Transverse colon (tissue), 4 donors: ENCODE data around the gene ADGRF3. TPM values are rescaled to one million over a fixed set of nuclear protein-coding genes. Genes with fewer than 3 reads are reported as not detected.
"Not testable (repeated sequence)": the region's sequence is repeated elsewhere in the genome, so short reads cannot be mapped to it uniquely, and the experiment has no call there.

Experiments used
- DNase-seq: peaks from one replicate; pipeline ENCODE4 v3.0.0-alpha.2; 2019
- H3K27ac ChIP-seq, 4 donors: fragments of 200-600 bp; sonication (generic); 2 replicates each; pipeline ENCODE4 v1.5.1; 2016 to 2018; ENCODE audit warnings: inconsistent platforms in 4 of 4
- H3K27me3 ChIP-seq: fragments of 200-600 bp; sonication (generic); 2 replicates; pipeline ENCODE4 v1.5.1; 2017; ENCODE audit warnings: inconsistent platforms
- H3K36me3 ChIP-seq, 4 donors: fragments of 200-600 bp; sonication (generic); 2 replicates each; pipeline ENCODE4 v1.5.1; 2017 to 2019; ENCODE audit warnings: inconsistent platforms in 4 of 4
- H3K4me1 ChIP-seq, 4 donors: fragments of 200-600 bp; sonication (generic); 2 replicates each; pipeline ENCODE4 v1.5.1; 2017 to 2020; ENCODE audit warnings: inconsistent platforms in 4 of 4
- H3K4me3 ChIP-seq, 4 donors: fragments of 200-600 bp; sonication (generic); 1 replicate in 1 of 4; 2 replicates in 3 of 4; pipeline versions ENCODE4 v1.5.1 to v1.6.1; 2017 to 2019; ENCODE audit warnings: inconsistent platforms in 4 of 4
- H3K9me3 ChIP-seq, 2 donors: fragments of 200-600 bp; sonication (generic); 2 replicates each; pipeline ENCODE4 v1.5.1; 2017 to 2019; ENCODE audit warnings: inconsistent platforms in 2 of 2
- CTCF ChIP-seq, 5 experiments: fragments of 200-600 bp in 3 of 5; fragments of 450-650 bp in 2 of 5; sonication (generic) in 3 of 5; IDR thresholded peaks; 1 replicate in 2 of 5; 2 replicates in 3 of 5; pipeline ENCODE4 v1.5.1; 2016 to 2017; ENCODE audit warnings: antibody characterized with exemption in 5 of 5, inconsistent platforms in 3 of 5, mild to moderate bottlenecking in 2 of 5, moderate library complexity in 1 of 5
- EP300 ChIP-seq: sonication (generic); formaldehyde crosslinking; IDR thresholded peaks from one replicate; pipeline ENCODE4 v1.6.1; 2017; ENCODE audit warnings: antibody characterized with exemption, low read depth
- POLR2A ChIP-seq: fragments of 450-650 bp; IDR thresholded peaks from one replicate; pipeline ENCODE4 v1.6.1; 2016; ENCODE audit warnings: antibody characterized with exemption, mild to moderate bottlenecking, moderate library complexity
- POLR2AphosphoS5 ChIP-seq, 3 donors: sonication (generic); formaldehyde crosslinking; IDR thresholded peaks; one replicate each; pipeline ENCODE4 v1.6.1; 2016; ENCODE audit warnings: antibody characterized with exemption in 3 of 3
- WGBS, 2 donors: methylation state at CpG; one replicate each; pipeline ENCODE4 v1.1.5; 2018; ENCODE audit warnings: low coverage in 1 of 2; 5-methylcytosine and 5-hydroxymethylcytosine counted together
- in situ Hi-C, 4 donors: fragments of 200-750 bp; cut with MboI; loops; one replicate each; pipeline versions ENCODE4 v1.15.0 to v1.15.1; 2017; ENCODE audit warnings: low sequenced_read_pairs in 3 of 4, low pct_ligation_motif_present in 1 of 4, low pct_unique_long_range_greater_than_20kb in 1 of 4
- intact Hi-C: fragments of 100-400 bp; cut with DNase I; formaldehyde crosslinking; loops from one replicate; pipeline ENCODE4 v1.15.1; 2023; ENCODE audit warnings: low total_unique reads
- total RNA-seq, 4 donors: library from RNA; depleted of rRNA; stranded (reverse); fragments of >200 nt; gene quantifications; one replicate each; pipeline ENCODE4 v1.1.0, GENCODE V29; 2016

Gene ADGRF3
- total RNA-seq, 4 donors from 2014 or later = not detected

GRCh38 chr2:26269571-26270158, 76.9 kb downstream of the ADGRF3 start:
- WGBS, 2 donors = 87% methylated on average over 6 of the region's 6 CpGs
- Histone ChIP-seq H3K9me3 (no peaks in the 10 kb centered on the region), H3K4me3 (no peak overlapping the region), H3K4me1 (peaks cover 0 to 16% (median 9%) of the 10 kb centered on the region in 4 donors), H3K27ac (no peak overlapping the region), H3K27me3 (no peaks in the 10 kb centered on the region), H3K36me3 (peaks cover 0 to 9% (median 0%) of the 10 kb centered on the region in 4 donors)
- no peak for DNase-seq
- intact Hi-C loops = no loop called here
- TF ChIP-seq POLR2AphosphoS5 (IDR thresholded peaks at IDR 0.05) (no peak), CTCF (IDR thresholded peaks at IDR 0.05) (no peak), EP300 (no peak), POLR2A (no peak)
- in situ Hi-C loops = no loop called here

- in situ Hi-C loops, DNase-seq, intact Hi-C loops, H3K27ac ChIP-seq, H3K4me1 ChIP-seq, H3K9me3 ChIP-seq, H3K4me3 ChIP-seq, H3K27me3 ChIP-seq: not testable (repeated sequence)
- peaks cover 0 to 17% (median 0%) of the 10 kb centered on the region in 4 donors for H3K36me3 ChIP-seq
- 91 to 96% methylated on average over 10 to 12 of the region's 12 CpGs for WGBS, 2 donors
These were observed 77.8 kb downstream of the ADGRF3 start for GRCh38 chr2:26268670-26269385.

DNA sequence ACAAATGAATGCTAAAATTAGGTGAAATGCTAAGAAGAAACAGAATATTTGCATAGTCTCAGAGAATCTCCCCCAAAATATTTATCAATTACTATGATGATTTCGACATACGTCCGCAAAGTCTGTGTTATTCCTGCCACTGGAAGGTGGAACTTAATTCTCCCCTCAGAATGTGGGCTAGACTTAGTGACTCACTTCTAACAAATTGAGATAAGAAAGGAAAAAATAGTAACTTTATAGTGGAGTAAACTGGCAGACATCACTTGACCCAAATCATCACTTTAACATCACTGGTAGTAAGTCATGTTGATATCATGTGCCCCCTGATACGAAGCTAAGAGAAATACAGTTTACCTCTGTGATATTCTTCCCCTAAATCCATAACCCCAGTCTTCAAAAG, 78.4 kb downstream of the ADGRF3 start:
- WGBS, 2 donors = 93 to 94% methylated on average over 2 to 4 of the region's 4 CpGs
- intact Hi-C loops = no loop called here
- H3K27ac ChIP-seq = no peak overlapping the region

GRCh38 chr2:26258836-26259235, 87.8 kb downstream of the ADGRF3 start:
- H3K9me3 ChIP-seq, H3K27me3 ChIP-seq, H3K4me1 ChIP-seq, DNase-seq, in situ Hi-C loops, H3K4me3 ChIP-seq, H3K27ac ChIP-seq, intact Hi-C loops: not testable (repeated sequence)
- peaks cover 0 to 13% (median 0%) of the 10 kb centered on the region in 4 donors for H3K36me3 ChIP-seq
- WGBS, 2 donors = 85 to 92% methylated on average over 5 to 8 of the region's 8 CpGs

More for the DNA sequence above, 78.4 kb downstream of the ADGRF3 start:
- Histone ChIP-seq H3K9me3 (no peaks in the 10 kb centered on the region), H3K4me1 (peaks cover 0 to 2% (median 0%) of the 10 kb centered on the region in 4 donors), H3K27me3 (no peaks in the 10 kb centered on the region), H3K4me3 (no peak overlapping the region), H3K36me3 (peaks cover 0 to 18% (median 0%) of the 10 kb centered on the region in 4 donors)
- DNase-seq = no peak
- in situ Hi-C loops = no loop called here
- TF ChIP-seq POLR2A = no peak
- TF ChIP-seq POLR2AphosphoS5 (IDR thresholded peaks at IDR 0.05) = no peak
- TF ChIP-seq EP300 = no peak
- TF ChIP-seq CTCF (IDR thresholded peaks at IDR 0.05) = no peak

Other genes with a start within 250 kb of the ADGRF3 start
- gene GAREM2, start 173.7 kb downstream of the ADGRF3 start, total RNA-seq = 1 to 10 TPM in 3 of 4 donors, not detected in 1; 1.5 to 4.6 (median 2.2) TPM
- gene HADHA, start 102.2 kb downstream of the ADGRF3 start, total RNA-seq = 100 to 1,000 TPM in 2 of 4 donors, 10 to 100 TPM in 2; 92.8 to 233 (median 142) TPM
- gene HADHB, start 101.8 kb downstream of the ADGRF3 start, total RNA-seq = 100 to 1,000 TPM in 2 of 4 donors, 10 to 100 TPM in 2; 53.1 to 182 (median 133) TPM
- 10 to 100 TPM; 12.1 to 37.4 (median 26.9) TPM for gene SELENOI, start 646 bp downstream of the ADGRF3 start, total RNA-seq
- gene DRC1, start 55.1 kb upstream of the ADGRF3 start, total RNA-seq = not detected
- under 1 TPM in 1 of 4 donors, not detected in 3; 0.37 TPM for gene OTOF, start 131.3 kb upstream of the ADGRF3 start, total RNA-seq